Measurements from ENCODE around the gene BLVRA.
A peak's percentile ranks its signal among the peaks of the same experiment; 100 is the strongest.
"Not testable (repeated sequence)": the region's sequence is repeated elsewhere in the genome, so short reads cannot be mapped to it uniquely, and the experiment has no call there.

The BLVRA gene, protein sequence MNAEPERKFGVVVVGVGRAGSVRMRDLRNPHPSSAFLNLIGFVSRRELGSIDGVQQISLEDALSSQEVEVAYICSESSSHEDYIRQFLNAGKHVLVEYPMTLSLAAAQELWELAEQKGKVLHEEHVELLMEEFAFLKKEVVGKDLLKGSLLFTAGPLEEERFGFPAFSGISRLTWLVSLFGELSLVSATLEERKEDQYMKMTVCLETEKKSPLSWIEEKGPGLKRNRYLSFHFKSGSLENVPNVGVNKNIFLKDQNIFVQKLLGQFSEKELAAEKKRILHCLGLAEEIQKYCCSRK

DNA sequence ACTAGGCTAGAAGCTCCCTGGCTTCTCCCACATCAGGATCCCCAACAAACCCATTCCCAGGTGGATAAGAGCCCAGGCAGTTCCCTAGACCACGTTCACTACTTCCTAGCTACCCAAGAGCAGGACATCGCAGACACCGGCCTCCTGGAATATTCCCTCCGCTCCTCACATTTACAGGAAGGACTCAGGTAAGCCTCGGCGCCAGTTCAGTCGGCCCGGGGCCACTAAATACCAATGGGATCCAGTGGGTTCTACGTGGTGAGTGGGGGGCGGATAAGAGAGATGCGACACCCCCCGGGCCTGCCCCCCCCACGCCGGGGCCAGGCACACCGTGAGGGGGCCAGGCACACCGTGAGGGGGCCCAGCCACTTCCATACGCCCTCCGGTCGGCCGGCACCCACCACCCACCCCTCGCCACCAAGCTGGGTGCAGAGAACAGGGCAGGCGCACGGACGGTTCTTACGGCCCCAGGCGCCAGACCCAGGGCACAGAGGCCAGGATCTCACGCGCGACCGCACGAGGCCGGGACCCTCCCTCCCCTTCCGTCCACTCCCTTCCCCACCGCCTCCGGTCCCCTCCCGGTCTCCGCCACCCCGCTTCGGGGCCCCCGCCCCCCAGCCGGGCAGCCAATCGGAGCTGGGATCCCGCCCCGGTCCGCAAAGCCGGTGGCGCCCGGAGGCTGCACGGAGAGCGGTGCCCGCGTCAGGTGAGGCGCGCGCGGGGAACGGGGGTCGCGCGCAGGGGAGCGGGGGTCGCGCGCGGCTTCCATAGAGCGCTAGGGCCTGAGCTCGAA, at the start of gene BLVRA:
Gene BLVRA, plus strand, starts transcription at position 652 of the 793 bp plus-strand sequence. CDS start 12,479 bp downstream, outside the sequence.
- peaks cover 7% of the 10 kb centered on the region for H3K4me1 ChIP-seq (ENCODE audit: insufficient read depth, low read length)
- H3K27ac ChIP-seq (ENCODE audit: low read length), result no peak within 1 kb of the TSS

GRCh38 chr7:43711503-43711902, 47.0 kb upstream of the BLVRA start:
- Histone ChIP-seq H3K27ac (ENCODE audit: low read length) (no peak overlapping the region), H3K4me3 (ENCODE audit: low read length) (no peak overlapping the region), H3K27me3 (ENCODE audit: insufficient read depth, low read length) (no peaks in the 10 kb centered on the region), H3K36me3 (ENCODE audit: insufficient read depth, low read depth, low read length) (no peaks in the 10 kb centered on the region), H3K9me3 (ENCODE audit: insufficient read depth, low read depth, low read length) (peaks cover 6% of the 10 kb centered on the region), H3K4me1 (ENCODE audit: insufficient read depth, low read length) (peaks cover 12% of the 10 kb centered on the region), H3K9ac (ENCODE audit: low read depth, low read length) (no peak overlapping the region)

More for the DNA sequence above, at the start of gene BLVRA:
- H3K9ac ChIP-seq (ENCODE audit: low read depth, low read length), result peak within 1 kb of the TSS; percentile 34; the same call in 1 of the 2 replicates
- no peaks in the 10 kb centered on the region for H3K9me3 ChIP-seq (ENCODE audit: insufficient read depth, low read depth, low read length)
- H3K4me3 ChIP-seq (ENCODE audit: low read length), result peak within 1 kb of the TSS; percentile 63
- H3K27me3 ChIP-seq (ENCODE audit: insufficient read depth, low read length), result peaks cover 37% of the 10 kb centered on the region
- no peaks in the 10 kb centered on the region for H3K36me3 ChIP-seq (ENCODE audit: insufficient read depth, low read depth, low read length)

DNA sequence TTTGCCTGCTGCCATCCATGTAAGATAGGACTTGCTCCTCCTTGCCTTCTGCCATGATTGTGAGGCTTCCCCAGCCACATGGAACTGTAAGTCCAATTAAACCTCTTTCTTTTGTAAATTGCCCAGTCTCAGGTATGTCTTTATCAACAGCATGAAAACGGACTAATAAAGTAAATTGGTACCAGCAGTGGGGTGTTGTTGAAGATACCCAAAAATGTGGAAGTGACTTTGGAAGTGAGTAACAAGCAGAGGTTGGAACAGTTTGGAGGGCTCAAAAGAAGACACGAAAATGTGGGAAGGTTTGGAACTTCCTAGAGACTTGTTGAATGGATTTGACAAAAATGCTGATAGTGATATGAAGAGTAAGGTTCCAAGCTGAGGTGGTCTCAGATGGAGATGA, 42.5 kb upstream of the BLVRA start:
- not testable (repeated sequence) for H3K4me3 ChIP-seq (ENCODE audit: low read length); H3K9ac ChIP-seq (ENCODE audit: low read depth, low read length); H3K27me3 ChIP-seq (ENCODE audit: insufficient read depth, low read length); H3K4me1 ChIP-seq (ENCODE audit: insufficient read depth, low read length); H3K27ac ChIP-seq (ENCODE audit: low read length); H3K36me3 ChIP-seq (ENCODE audit: insufficient read depth, low read depth, low read length)
- H3K9me3 ChIP-seq (ENCODE audit: insufficient read depth, low read depth, low read length), result peaks cover 11% of the 10 kb centered on the region

GRCh38 chr7:43716598-43716997, 41.9 kb upstream of the BLVRA start:
- Histone ChIP-seq H3K36me3 (ENCODE audit: insufficient read depth, low read depth, low read length) (peaks cover 6% of the 10 kb centered on the region; the same call in 1 of the 2 replicates), H3K9ac (ENCODE audit: low read depth, low read length) (no peak overlapping the region), H3K27me3 (ENCODE audit: insufficient read depth, low read length) (no peaks in the 10 kb centered on the region), H3K4me3 (ENCODE audit: low read length) (no peak overlapping the region), H3K27ac (ENCODE audit: low read length) (no peak overlapping the region), H3K9me3 (ENCODE audit: insufficient read depth, low read depth, low read length) (peaks cover 11% of the 10 kb centered on the region), H3K4me1 (ENCODE audit: insufficient read depth, low read length) (no peaks in the 10 kb centered on the region; the same call in 1 of the 2 replicates)

DNA sequence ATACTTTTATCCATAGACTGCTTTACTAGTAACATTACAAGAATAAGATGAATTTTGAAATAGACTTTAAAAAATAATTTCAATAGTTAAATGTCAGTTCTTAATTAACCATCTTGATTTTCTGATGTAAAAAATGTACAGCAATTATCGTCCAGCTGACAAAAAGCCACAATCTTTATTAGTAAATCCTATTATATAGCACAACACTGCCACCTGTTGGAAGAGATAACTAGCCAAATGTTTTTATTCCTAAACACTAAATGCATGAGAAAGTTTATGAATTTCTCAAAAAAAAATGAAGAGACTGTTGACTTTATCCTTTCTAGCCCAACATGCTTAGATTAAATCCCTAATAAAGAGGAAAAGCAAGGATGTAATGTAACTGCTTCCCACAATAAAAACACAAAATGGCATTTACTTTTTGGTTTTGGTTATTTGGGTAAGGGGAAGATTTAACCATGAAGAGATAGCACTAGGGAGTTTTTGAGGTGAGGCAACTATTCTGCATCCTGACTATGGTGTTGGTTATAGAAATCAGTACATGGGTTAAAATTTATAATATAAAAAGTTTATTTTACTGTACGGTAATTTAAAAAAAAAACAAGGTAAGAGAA, 37.2 kb upstream of the BLVRA start:
- H3K4me3 ChIP-seq (ENCODE audit: low read length), result no peak overlapping the region
- H3K4me1 ChIP-seq (ENCODE audit: insufficient read depth, low read length), result no peaks in the 10 kb centered on the region
- no peak overlapping the region for H3K27ac ChIP-seq (ENCODE audit: low read length)
- peaks cover 6% of the 10 kb centered on the region; the same call in 1 of the 2 replicates for H3K36me3 ChIP-seq (ENCODE audit: insufficient read depth, low read depth, low read length)
- peaks cover 6% of the 10 kb centered on the region; the same call in 1 of the 2 replicates for H3K9me3 ChIP-seq (ENCODE audit: insufficient read depth, low read depth, low read length)
- no peaks in the 10 kb centered on the region for H3K27me3 ChIP-seq (ENCODE audit: insufficient read depth, low read length)
- H3K9ac ChIP-seq (ENCODE audit: low read depth, low read length), result no peak overlapping the region

- Histone ChIP-seq H3K27ac (ENCODE audit: low read length) (no peak overlapping the region), H3K9me3 (ENCODE audit: insufficient read depth, low read depth, low read length) (no peaks in the 10 kb centered on the region), H3K36me3 (ENCODE audit: insufficient read depth, low read depth, low read length) (peaks cover 6% of the 10 kb centered on the region; the same call in 1 of the 2 replicates), H3K4me1 (ENCODE audit: insufficient read depth, low read length) (no peaks in the 10 kb centered on the region), H3K4me3 (ENCODE audit: low read length) (no peak overlapping the region), H3K27me3 (ENCODE audit: insufficient read depth, low read length) (no peaks in the 10 kb centered on the region), H3K9ac (ENCODE audit: low read depth, low read length) (peak overlapping the region; percentile 7; the same call in 1 of the 2 replicates)
These were observed 35.5 kb upstream of the BLVRA start for GRCh38 chr7:43723007-43723341.

- Histone ChIP-seq H3K27me3 (ENCODE audit: insufficient read depth, low read length) (no peaks in the 10 kb centered on the region), H3K4me1 (ENCODE audit: insufficient read depth, low read length) (no peaks in the 10 kb centered on the region), H3K9ac (ENCODE audit: low read depth, low read length) (no peak overlapping the region), H3K27ac (ENCODE audit: low read length) (no peak overlapping the region), H3K4me3 (ENCODE audit: low read length) (no peak overlapping the region), H3K36me3 (ENCODE audit: insufficient read depth, low read depth, low read length) (peaks cover 6% of the 10 kb centered on the region; the same call in 1 of the 2 replicates), H3K9me3 (ENCODE audit: insufficient read depth, low read depth, low read length) (no peaks in the 10 kb centered on the region)
These were observed 33.2 kb upstream of the BLVRA start for GRCh38 chr7:43725251-43725650.

DNA sequence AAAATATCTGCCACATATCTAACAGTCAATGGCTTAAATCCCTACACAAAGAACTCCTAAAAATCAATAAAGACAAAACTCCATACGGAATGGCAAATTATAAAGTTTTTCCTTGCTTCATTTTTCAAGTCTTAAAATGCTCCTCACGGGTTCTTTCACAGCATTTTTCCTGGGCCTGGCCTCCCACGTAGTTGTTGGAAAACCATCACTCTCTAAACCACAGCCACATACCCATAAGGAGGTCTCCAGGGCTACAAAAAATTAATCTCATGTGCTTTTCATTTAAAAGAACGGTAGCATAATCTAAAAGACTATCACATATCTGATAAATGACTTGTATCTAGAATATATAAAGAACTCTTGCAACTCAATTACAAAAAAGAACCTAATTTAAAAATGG, 32.0 kb upstream of the BLVRA start:
- no peaks in the 10 kb centered on the region for H3K4me1 ChIP-seq (ENCODE audit: insufficient read depth, low read length)
- no peak overlapping the region for H3K9ac ChIP-seq (ENCODE audit: low read depth, low read length)
- no peaks in the 10 kb centered on the region for H3K27me3 ChIP-seq (ENCODE audit: insufficient read depth, low read length)
- no peaks in the 10 kb centered on the region for H3K36me3 ChIP-seq (ENCODE audit: insufficient read depth, low read depth, low read length)
- H3K9me3 ChIP-seq (ENCODE audit: insufficient read depth, low read depth, low read length), result no peaks in the 10 kb centered on the region
- no peak overlapping the region for H3K27ac ChIP-seq (ENCODE audit: low read length)
- no peak overlapping the region for H3K4me3 ChIP-seq (ENCODE audit: low read length)

DNA sequence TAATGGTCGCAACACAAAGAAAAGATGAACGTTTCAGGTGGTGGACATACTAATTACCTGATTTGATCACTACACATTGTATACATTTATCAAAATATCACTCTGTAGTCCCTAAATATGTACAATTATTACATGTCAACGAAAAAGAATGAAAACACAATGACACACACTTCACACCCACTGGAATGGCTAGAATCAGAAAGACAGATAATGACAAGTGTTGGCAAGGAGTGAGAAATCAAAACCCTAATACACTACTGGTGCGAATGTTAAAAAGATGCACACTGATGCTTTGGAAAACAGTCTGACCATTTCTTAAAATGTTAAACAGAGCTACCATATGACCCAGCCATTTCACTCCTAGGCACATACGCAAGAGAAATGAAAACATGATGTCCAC, 31.5 kb upstream of the BLVRA start:
- no peak overlapping the region for H3K27ac ChIP-seq (ENCODE audit: low read length)
- H3K9ac ChIP-seq (ENCODE audit: low read depth, low read length), result no peak overlapping the region
- H3K9me3 ChIP-seq (ENCODE audit: insufficient read depth, low read depth, low read length), result no peaks in the 10 kb centered on the region
- no peaks in the 10 kb centered on the region for H3K27me3 ChIP-seq (ENCODE audit: insufficient read depth, low read length)
- no peaks in the 10 kb centered on the region for H3K36me3 ChIP-seq (ENCODE audit: insufficient read depth, low read depth, low read length)
- no peak overlapping the region; the same call in 1 of the 2 replicates for H3K4me3 ChIP-seq (ENCODE audit: low read length)
- no peaks in the 10 kb centered on the region for H3K4me1 ChIP-seq (ENCODE audit: insufficient read depth, low read length)

GRCh38 chr7:43727494-43727893, 31.0 kb upstream of the BLVRA start:
- Histone ChIP-seq H3K9ac (ENCODE audit: low read depth, low read length) (no peak overlapping the region), H3K9me3 (ENCODE audit: insufficient read depth, low read depth, low read length) (no peaks in the 10 kb centered on the region), H3K4me1 (ENCODE audit: insufficient read depth, low read length) (no peaks in the 10 kb centered on the region), H3K27me3 (ENCODE audit: insufficient read depth, low read length) (no peaks in the 10 kb centered on the region), H3K27ac (ENCODE audit: low read length) (no peak overlapping the region), H3K4me3 (ENCODE audit: low read length) (peak overlapping the region; percentile 34; the same call in 1 of the 2 replicates), H3K36me3 (ENCODE audit: insufficient read depth, low read depth, low read length) (no peaks in the 10 kb centered on the region)

GRCh38 chr7:43729214-43729923, 29.1 kb upstream of the BLVRA start, which contains the start of gene COA1:
COA1 (minus strand) TSS chr7:43729523; CDS start chr7:43648614, 80,909 bp downstream.
- Histone ChIP-seq H3K27ac (ENCODE audit: low read length) (peak within 1 kb of the TSS; percentile 66), H3K27me3 (ENCODE audit: insufficient read depth, low read length) (no peaks in the 10 kb centered on the region), H3K4me3 (ENCODE audit: low read length) (peak within 1 kb of the TSS; percentile 90), H3K9ac (ENCODE audit: low read depth, low read length) (peak within 1 kb of the TSS; percentile 95), H3K36me3 (ENCODE audit: insufficient read depth, low read depth, low read length) (no peaks in the 10 kb centered on the region), H3K9me3 (ENCODE audit: insufficient read depth, low read depth, low read length) (no peaks in the 10 kb centered on the region), H3K4me1 (ENCODE audit: insufficient read depth, low read length) (no peaks in the 10 kb centered on the region)

Data from iPS-20b (cell line).